A549 (cell line): ENCODE results near the gene SASS6.

Experiments
- CHD4 ChIP-seq: fragments of 200-600 bp; sonication (generic); IDR thresholded peaks from 2 replicates; pipeline ENCODE4 v1.6.1; 2016; ENCODE audit warnings: antibody characterized with exemption, mild to moderate bottlenecking, borderline replicate concordance
- CTCF ChIP-seq: fragments of >200 bp; sonication (Bioruptor Twin); formaldehyde crosslinking; IDR thresholded peaks from 3 replicates; pipeline ENCODE4 v1.5.1; 2016
- EP300 ChIP-seq, 2 experiments: fragments of >200 bp; sonication (Bioruptor Twin); formaldehyde crosslinking; IDR thresholded peaks; 2 replicates in 1 of 2; 3 replicates in 1 of 2; pipeline ENCODE4 v1.6.1; 2016 to 2017
- HDAC2 ChIP-seq: fragments of 200-600 bp; sonication (generic); IDR thresholded peaks from 2 replicates; pipeline ENCODE4 v1.6.1; 2016
- JUN ChIP-seq, 2 experiments: fragments of >200 bp; sonication (Bioruptor Twin); formaldehyde crosslinking; IDR thresholded peaks; 2 replicates in 1 of 2; 3 replicates in 1 of 2; pipeline ENCODE4 v1.6.1; 2016 to 2017
- MAFK ChIP-seq: fragments of 450-650 bp; IDR thresholded peaks from 2 replicates; pipeline ENCODE4 v1.6.1; 2014; ENCODE audit not compliant: partially characterized antibody
- POLR2A ChIP-seq: IDR thresholded peaks from 2 replicates; pipeline ENCODE4 v1.6.1; 2012; ENCODE audit warnings: mild to moderate bottlenecking, low read length
- RAD21 ChIP-seq, 2 experiments: fragments of >200 bp in 1 of 2; sonication (Bioruptor Twin) in 1 of 2; formaldehyde crosslinking in 1 of 2; IDR thresholded peaks in 1 of 2; conservative IDR thresholded peaks in 1 of 2; 2 replicates in 1 of 2; 3 replicates in 1 of 2; pipeline ENCODE4 v1.6.1; 2012 to 2018; ENCODE audit warnings: inconsistent platforms in 1 of 2
- RFX5 ChIP-seq: fragments of 450-650 bp; IDR thresholded peaks from 2 replicates; pipeline ENCODE4 v1.7.1; 2014; ENCODE audit warnings: antibody characterized with exemption, mild to moderate bottlenecking, moderate library complexity
- SREBF2 ChIP-seq: fragments of 450-650 bp; IDR thresholded peaks from 2 replicates; pipeline ENCODE4 v1.6.1; 2014; ENCODE audit warnings: mild to moderate bottlenecking, moderate library complexity
- USF2 ChIP-seq: fragments of 450-650 bp; IDR thresholded peaks from 2 replicates; pipeline ENCODE4 v1.6.1; 2014; ENCODE audit warnings: antibody characterized with exemption
- ZFP36 ChIP-seq: fragments of 450-650 bp; IDR thresholded peaks from 2 replicates; pipeline ENCODE4 v1.6.1; 2014; ENCODE audit warnings: borderline replicate concordance; ENCODE audit not compliant: partially characterized antibody

GRCh38 chr1:100146958-100147357 lies 14.2 kb upstream of the SASS6 start:
- peak; percentile 31 for TF ChIP-seq MAFK
- no peak for TF ChIP-seq CHD4
- no peak for TF ChIP-seq CTCF
- TF ChIP-seq EP300 (IDR thresholded peaks at IDR 0.05): no peak
- TF ChIP-seq RFX5: no peak
- no peak for TF ChIP-seq JUN (IDR thresholded peaks at IDR 0.05)
- no peak for TF ChIP-seq ZFP36
- TF ChIP-seq RAD21 (conservative IDR thresholded peaks at IDR 0.05 in 1 of 2, IDR thresholded peaks at IDR 0.05 in 1 of 2): no peak
- TF ChIP-seq POLR2A: no peak
- TF ChIP-seq SREBF2: no peak
- no peak for TF ChIP-seq HDAC2
- TF ChIP-seq USF2: no peak
